Stimulated activated naive B cell treated with anti-CD40 and anti-IgM and Interleukin-4, amounts not matched to agents 10 μg/mL and 1 μg/mL and 100 μg/mL, for 72 hours (primary cell): ENCODE results near the gene RAB4B.
A peak's percentile ranks its signal among the peaks of the same experiment; 100 is the strongest.
"Not testable (repeated sequence)": the region's sequence is repeated elsewhere in the genome, so short reads cannot be mapped to it uniquely, and the experiment has no call there.

Experiments used
- ATAC-seq, 2 donors: fragments of 150-1000 bp; cut with Tn5 transposase; replicated peaks; 2 replicates each; pipeline ENCODE4 v1.10.0; 2021; ENCODE audit warnings: moderate library complexity in 1 of 2
- DNase-seq: peaks from one replicate; pipeline ENCODE4 v3.0.0; 2021
- H3K27ac Mint-ChIP-seq: one replicate; pipeline ENCODE4 v1.8.0; 2022; ENCODE audit warnings: mild to moderate bottlenecking, mixed read lengths
- H3K27me3 Mint-ChIP-seq, 2 donors: one replicate each; pipeline ENCODE4 v1.8.0; 2022; ENCODE audit warnings: mixed read lengths in 2 of 2
- H3K36me3 Mint-ChIP-seq, 2 donors: one replicate each; pipeline ENCODE4 v1.8.0; 2022; ENCODE audit warnings: mixed read lengths in 2 of 2, mild to moderate bottlenecking in 1 of 2
- H3K4me1 Mint-ChIP-seq, 2 donors: one replicate each; pipeline ENCODE4 v1.8.0; 2022; ENCODE audit warnings: mixed read lengths in 2 of 2, mild to moderate bottlenecking in 1 of 2
- H3K4me3 Mint-ChIP-seq, 2 donors: one replicate each; pipeline ENCODE4 v1.8.0; 2022; ENCODE audit warnings: mild to moderate bottlenecking in 2 of 2, mixed read lengths in 2 of 2, moderate library complexity in 1 of 2
- H3K9me3 Mint-ChIP-seq, 2 donors: one replicate each; pipeline ENCODE4 v1.8.0; 2022; ENCODE audit warnings: mixed read lengths in 2 of 2, mild to moderate bottlenecking in 1 of 2

The RAB4B gene

GRCh38 chr19:40808497-40808896 lies 30.4 kb downstream of the RAB4B start:
- ATAC-seq (no peak), DNase-seq (no peak)
- H3K27me3 Mint-ChIP-seq: peaks cover 0 to 4% of the 10 kb centered on the region in 2 donors
- no peaks in the 10 kb centered on the region for H3K9me3 Mint-ChIP-seq
- peaks cover 31 to 67% of the 10 kb centered on the region in 2 donors for H3K36me3 Mint-ChIP-seq
- H3K27ac Mint-ChIP-seq: peak overlapping the region; percentile 65
- peaks cover 67 to 92% of the 10 kb centered on the region in 2 donors for H3K4me1 Mint-ChIP-seq
- no peak overlapping the region for H3K4me3 Mint-ChIP-seq

GRCh38 chr19:40809358-40810086 lies 31.5 kb downstream of the RAB4B start:
- H3K27me3 Mint-ChIP-seq: peaks cover 0 to 4% of the 10 kb centered on the region in 2 donors
- H3K36me3 Mint-ChIP-seq: peaks cover 25 to 57% of the 10 kb centered on the region in 2 donors
- no peaks in the 10 kb centered on the region for H3K9me3 Mint-ChIP-seq
- no peak overlapping the region for H3K27ac Mint-ChIP-seq
- H3K4me1 Mint-ChIP-seq: peaks cover 59 to 82% of the 10 kb centered on the region in 2 donors
- ATAC-seq (no peak), DNase-seq (no peak)
- H3K4me3 Mint-ChIP-seq: peak overlapping the region; percentile 9 to 11

GRCh38 chr19:40810160-40810559 lies 32.1 kb downstream of the RAB4B start:
- DNase-seq (no peak), ATAC-seq (no peak)
- peaks cover 20 to 50% of the 10 kb centered on the region in 2 donors for H3K36me3 Mint-ChIP-seq
- peak overlapping the region in 1 of 2 donors; percentile 9 for H3K4me3 Mint-ChIP-seq
- peaks cover 0 to 4% of the 10 kb centered on the region in 2 donors for H3K27me3 Mint-ChIP-seq
- H3K27ac Mint-ChIP-seq: no peak overlapping the region
- H3K4me1 Mint-ChIP-seq: peaks cover 55 to 75% of the 10 kb centered on the region in 2 donors
- no peaks in the 10 kb centered on the region for H3K9me3 Mint-ChIP-seq

- ATAC-seq (peak; percentile 89 to 91), DNase-seq (peak; percentile 44)
- not testable (repeated sequence) for H3K9me3 Mint-ChIP-seq, H3K27me3 Mint-ChIP-seq
- peaks cover 20 to 47% of the 10 kb centered on the region in 2 donors for H3K36me3 Mint-ChIP-seq
- peak overlapping the region; percentile 91 to 96 for H3K4me3 Mint-ChIP-seq
- H3K4me1 Mint-ChIP-seq: peaks cover 54 to 69% of the 10 kb centered on the region in 2 donors
- H3K27ac Mint-ChIP-seq: peak overlapping the region; percentile 91
Measured at GRCh38 chr19:40810649-40811408, 32.8 kb downstream of the RAB4B start.

GRCh38 chr19:40811478-40812341 lies 33.7 kb downstream of the RAB4B start:
- Mint-ChIP-seq H3K27ac (peak overlapping the region; percentile 81), H3K9me3 (no peaks in the 10 kb centered on the region), H3K4me1 (peaks cover 47 to 60% of the 10 kb centered on the region in 2 donors), H3K4me3 (peak overlapping the region; percentile 91 to 96), H3K36me3 (peaks cover 19 to 39% of the 10 kb centered on the region in 2 donors), H3K27me3 (peaks cover 0 to 4% of the 10 kb centered on the region in 2 donors)
- DNase-seq (no peak), ATAC-seq (no peak)

- H3K27me3 Mint-ChIP-seq, ATAC-seq, H3K9me3 Mint-ChIP-seq, DNase-seq: not testable (repeated sequence)
- H3K27ac Mint-ChIP-seq: peak overlapping the region; percentile 81
- peaks cover 12 to 30% of the 10 kb centered on the region in 2 donors for H3K36me3 Mint-ChIP-seq
- H3K4me3 Mint-ChIP-seq: peak overlapping the region; percentile 91 to 96
- peaks cover 38 to 53% of the 10 kb centered on the region in 2 donors for H3K4me1 Mint-ChIP-seq
Measured at GRCh38 chr19:40812571-40812970, 34.5 kb downstream of the RAB4B start.

- no peak overlapping the region for H3K27ac Mint-ChIP-seq
Measured at GRCh38 chr19:40813182-40813581, 35.1 kb downstream of the RAB4B start.

GRCh38 chr19:40815223-40815622 lies 37.2 kb downstream of the RAB4B start:
- no peak for ATAC-seq
- no peaks in the 10 kb centered on the region for H3K9me3 Mint-ChIP-seq
- H3K27me3 Mint-ChIP-seq: peaks cover 0 to 4% of the 10 kb centered on the region in 2 donors
- DNase-seq: no peak
- peaks cover 37 to 48% of the 10 kb centered on the region in 2 donors for H3K4me1 Mint-ChIP-seq
- peaks cover 5 to 7% of the 10 kb centered on the region in 2 donors for H3K36me3 Mint-ChIP-seq
- no peak overlapping the region for H3K27ac Mint-ChIP-seq
- no peak overlapping the region for H3K4me3 Mint-ChIP-seq

More at GRCh38 chr19:40813182-40813581, 35.1 kb downstream of the RAB4B start:
- no peaks in the 10 kb centered on the region for H3K9me3 Mint-ChIP-seq
- ATAC-seq: no peak
- DNase-seq: no peak
- peaks cover 33 to 53% of the 10 kb centered on the region in 2 donors for H3K4me1 Mint-ChIP-seq
- no peak overlapping the region for H3K4me3 Mint-ChIP-seq
- H3K36me3 Mint-ChIP-seq: peaks cover 8 to 24% of the 10 kb centered on the region in 2 donors
- H3K27me3 Mint-ChIP-seq: peaks cover 0 to 4% of the 10 kb centered on the region in 2 donors

- H3K4me3 Mint-ChIP-seq: peak overlapping the region; percentile 85 to 93
- ATAC-seq: peak; percentile 94
- not testable (repeated sequence) for H3K36me3 Mint-ChIP-seq, H3K9me3 Mint-ChIP-seq, H3K27ac Mint-ChIP-seq, H3K27me3 Mint-ChIP-seq
- peaks cover 33 to 36% of the 10 kb centered on the region in 2 donors for H3K4me1 Mint-ChIP-seq
- peak; percentile 71 for DNase-seq
Measured at GRCh38 chr19:40818480-40819399, 40.7 kb downstream of the RAB4B start.

GRCh38 chr19:40819479-40820234 lies 41.6 kb downstream of the RAB4B start:
- ATAC-seq: peak in 1 of 2 donors; percentile 38
- H3K4me1 Mint-ChIP-seq: peaks cover 34 to 40% of the 10 kb centered on the region in 2 donors
- not testable (repeated sequence) for H3K36me3 Mint-ChIP-seq, H3K27ac Mint-ChIP-seq, DNase-seq, H3K27me3 Mint-ChIP-seq, H3K9me3 Mint-ChIP-seq, H3K4me3 Mint-ChIP-seq

- Mint-ChIP-seq H3K9me3 (no peaks in the 10 kb centered on the region), H3K27ac (no peak overlapping the region), H3K27me3 (no peaks in the 10 kb centered on the region), H3K4me1 (peaks cover 33 to 40% of the 10 kb centered on the region in 2 donors), H3K4me3 (no peak overlapping the region), H3K36me3 (peaks cover 6 to 10% of the 10 kb centered on the region in 2 donors)
- DNase-seq: no peak
- no peak for ATAC-seq
Measured at GRCh38 chr19:40822161-40822560, 44.1 kb downstream of the RAB4B start.

GRCh38 chr19:40822704-40823553 lies 44.9 kb downstream of the RAB4B start:
- Mint-ChIP-seq H3K4me1 (peaks cover 33 to 35% of the 10 kb centered on the region in 2 donors), H3K27ac (peak overlapping the region; percentile 84), H3K36me3 (peaks cover 10 to 16% of the 10 kb centered on the region in 2 donors)
- peak in 1 of 2 donors; percentile 10 for ATAC-seq
- H3K9me3 Mint-ChIP-seq, H3K27me3 Mint-ChIP-seq, H3K4me3 Mint-ChIP-seq, DNase-seq: not testable (repeated sequence)
